ENCODE data around the gene KCNB1.

- TF ChIP-seq POLR2A (IDR thresholded peaks at IDR 0.05; ENCODE audit: low read depth, low read length) (no peak), TAF1 (IDR thresholded peaks at IDR 0.05; ENCODE audit: low read depth, low read length) (no peak), PAX5 (IDR thresholded peaks at IDR 0.05; ENCODE audit: insufficient read depth, low read length, severe bottlenecking) (no peak), SPI1 (IDR thresholded peaks at IDR 0.05; ENCODE audit: low read depth, low read length) (no peak), POLR2AphosphoS5 (IDR thresholded peaks at IDR 0.05; ENCODE audit: low read depth, low read length) (no peak)
Observed at GRCh38 chr20:49366687-49367086, 115.8 kb downstream of the KCNB1 start.
